ENCODE results near the gene GRB2. TPM values are rescaled to one million over a fixed set of nuclear protein-coding genes. Genes with fewer than 3 reads are reported as not detected.

The GRB2 gene
- total and polyA plus RNA-seq, 2 of the 8 experiments (the other 6 are each of a cell fraction or from before 2014, with no cell fraction given), result 44.2 to 101 TPM

GRCh38 chr17:75334723-75335122, 70.8 kb downstream of the GRB2 start:
- Histone ChIP-seq H4K8ac (ENCODE audit: extremely low read depth, insufficient read depth, low read length) (no peak overlapping the region), H3K9ac (replicated peaks in 1 of 4; ENCODE audit: extremely low read depth in 1 of 4, low read depth in 3 of 4, low read length in 3 of 4) (no peak overlapping the region), H3K36me3 (ENCODE audit: control insufficient read depth in 2 of 4, insufficient read depth in 4 of 4, low read length in 3 of 4) (no peaks in the 10 kb centered on the region; a peak in 2 of 8 replicates), H3K14ac (ENCODE audit: insufficient read length) (no peak overlapping the region), H2AK5ac (ENCODE audit: low read depth, low read length) (no peak overlapping the region), H2BK15ac (ENCODE audit: low read length) (no peak overlapping the region), H2BK12ac (ENCODE audit: low read depth, low read length) (no peak overlapping the region), H3K4me3 (ENCODE audit: extremely low read depth in 1 of 4, insufficient read depth in 2 of 4, low read depth in 3 of 4, low read length in 4 of 4) (no peak overlapping the region), H3K18ac (ENCODE audit: extremely low read depth, low read length) (no peak overlapping the region), H3K9me3 (ENCODE audit: insufficient read depth in 2 of 2, low read depth in 1 of 2, low read length in 1 of 2) (no peaks in the 10 kb centered on the region), H3K4me1 (replicated peaks in 1 of 4; ENCODE audit: control insufficient read depth in 3 of 4, insufficient read depth in 4 of 4, low read length in 3 of 4) (peaks cover 0 to 9% (median 4%) of the 10 kb centered on the region in 4 experiments; a peak in 2 of 7 replicates), H2AFZ (ENCODE audit: low read length) (no peak overlapping the region), H3K56ac (replicated peaks; ENCODE audit: insufficient read length, low read depth, low read length) (no peak overlapping the region), H4K20me1 (replicated peaks in 1 of 2; ENCODE audit: control insufficient read depth in 1 of 2, insufficient read depth in 2 of 2, low read length in 2 of 2) (peaks cover 0 to 7% of the 10 kb centered on the region in 2 experiments), H2BK5ac (ENCODE audit: low read depth, low read length) (no peak overlapping the region), H3K4me2 (ENCODE audit: insufficient read depth in 1 of 2, low read depth in 2 of 2, low read length in 2 of 2) (no peak overlapping the region), H3K27me3 (replicated peaks in 1 of 4; ENCODE audit: control insufficient read depth in 3 of 4, extremely low read depth in 1 of 4, insufficient read depth in 3 of 4, low read length in 3 of 4) (no peaks in the 10 kb centered on the region), H2BK120ac (replicated peaks; ENCODE audit: low read depth, low read length) (no peak overlapping the region), H3K79me2 (ENCODE audit: control insufficient read depth in 1 of 2, insufficient read depth in 2 of 2, low read length in 2 of 2) (peaks cover 6 to 61% of the 10 kb centered on the region in 2 experiments; a peak in 3 of 4 replicates), H4K91ac (replicated peaks; ENCODE audit: insufficient read length, low read length) (no peak overlapping the region), H3K79me1 (ENCODE audit: low read depth, low read length) (peaks cover 11% of the 10 kb centered on the region), H3K23me2 (ENCODE audit: low read depth, low read length) (no peaks in the 10 kb centered on the region), H3K4ac (replicated peaks; ENCODE audit: insufficient read length, low read depth, low read length) (no peak overlapping the region), H2BK20ac (ENCODE audit: low read length) (no peak overlapping the region), H3K23ac (ENCODE audit: insufficient read length) (no peak overlapping the region), H3K27ac (ENCODE audit: low read depth, low read length) (no peak overlapping the region), H4K5ac (ENCODE audit: insufficient read length, low read depth, low read length) (no peak overlapping the region)
- no peak for DNase-seq (ENCODE audit: low read depth in 1 of 2, low spot score in 2 of 2)
- TF ChIP-seq SIN3A (conservative IDR thresholded peaks at IDR 0.05 in 1 of 2, IDR thresholded peaks at IDR 0.05 in 1 of 2; ENCODE audit: low read depth in 1 of 2, low read length in 2 of 2) (no peak), TAF1 (IDR thresholded peaks at IDR 0.05; ENCODE audit: low read depth, low read length) (no peak), JUND (IDR thresholded peaks at IDR 0.05; ENCODE audit: low read length) (no peak), RFX5 (IDR thresholded peaks at IDR 0.05; ENCODE audit: borderline replicate concordance, low read depth, low read length) (no peak), RXRA (IDR thresholded peaks at IDR 0.05; ENCODE audit: insufficient read depth, low read depth, low read length) (no peak), TBP (IDR thresholded peaks at IDR 0.05; ENCODE audit: low read depth, low read length) (no peak)
- ChIA-PET POLR2A (ENCODE audit: partially characterized antibody) (interaction anchor here (1.1 to 2.7 kb wide), 2 partner anchors 11 to 59 kb away, joined by 3 to 17 read pairs; no protein-coding TSS in a partner anchor), CTCF (ENCODE audit: partially characterized antibody) (interaction anchor here (0.6 to 4.5 kb wide), 6 partner anchors 12 to 78 kb away, joined by 3 to 26 read pairs (median 6); no protein-coding TSS in a partner anchor)
- FAIRE-seq, result no peak
- WGBS, 2 experiments (ENCODE audit: extremely low coverage in 1 of 2, insufficient coverage in 1 of 2, insufficient read length in 1 of 2, insufficient replicate concordance in 2 of 2, low coverage in 1 of 2, low lambda C conversion rate in 2 of 2, missing lambda C conversion rate in 1 of 2), result 95% methylated on average over 3 of the region's 3 CpGs; no CpG with 5 or more reads in 1 of the 2 experiments

Data from H1 (cell line).